Measurements from ENCODE around the gene MRPS11. TPM values are rescaled to one million over a fixed set of nuclear protein-coding genes. Genes with fewer than 3 reads are reported as not detected.

Gene MRPS11
- total and polyA plus RNA-seq, 2 of the 4 experiments (the other 2 are of a cell fraction) = 66.1 to 87.8 TPM

GRCh38 chr15:88493844-88494243 lies 26.3 kb downstream of the MRPS11 start:
- Histone ChIP-seq H3K23ac (ENCODE audit: low read depth, low read length) (no peak overlapping the region), H3K9ac (ENCODE audit: low read depth, low read length) (no peak overlapping the region), H2AK5ac (ENCODE audit: low read depth, low read length) (no peak overlapping the region), H2BK5ac (ENCODE audit: low read depth, low read length, poor library complexity, severe bottlenecking) (no peak overlapping the region), H3K18ac (ENCODE audit: low read depth, low read length) (no peak overlapping the region), H2BK20ac (ENCODE audit: low read depth, low read length) (no peak overlapping the region), H4K20me1 (ENCODE audit: insufficient read depth, low read length) (no peaks in the 10 kb centered on the region), H3K79me1 (ENCODE audit: low read depth in 1 of 2, low read length in 2 of 2) (no peaks in the 10 kb centered on the region), H3K27ac (ENCODE audit: insufficient read depth, low read length) (no peak overlapping the region), H4K5ac (ENCODE audit: low read depth, low read length) (no peak overlapping the region), H3K4ac (ENCODE audit: low read depth, low read length) (no peak overlapping the region), H2BK120ac (ENCODE audit: low read depth, low read length) (no peak overlapping the region), H3K4me3 (ENCODE audit: insufficient read depth, low read depth, low read length) (no peak overlapping the region), H3K14ac (replicated peaks; ENCODE audit: low read depth, low read length) (no peak overlapping the region), H3K56ac (ENCODE audit: extremely low read depth, insufficient read depth, low read length) (no peak overlapping the region), H2BK15ac (ENCODE audit: low read depth, low read length) (no peak overlapping the region), H3K36me3 (ENCODE audit: control insufficient read depth, insufficient read depth, low read length) (no peaks in the 10 kb centered on the region; the same call in 1 of the 2 replicates), H4K8ac (ENCODE audit: low read depth in 2 of 2, low read length in 2 of 2) (no peak overlapping the region), H3K27me3 (ENCODE audit: control insufficient read depth, insufficient read depth, low read length) (no peaks in the 10 kb centered on the region), H2AFZ (replicated peaks; ENCODE audit: low read length, poor library complexity) (no peak overlapping the region), H2AK9ac (replicated peaks; ENCODE audit: low read depth, low read length, poor library complexity) (no peak overlapping the region), H3K9me1 (ENCODE audit: insufficient read depth, low read length) (0 out of 2 replicates have a peak, but pooled peaks cover 3% of the 10 kb centered on the region), H3K9me3 (ENCODE audit: control insufficient read depth, insufficient read depth, low read length) (no peaks in the 10 kb centered on the region), H4K91ac (ENCODE audit: insufficient read depth, low read depth, low read length) (no peak overlapping the region), H3K4me1 (ENCODE audit: control insufficient read depth, insufficient read depth, low read length) (no peaks in the 10 kb centered on the region), H3K4me2 (ENCODE audit: low read depth, low read length) (no peak overlapping the region)
- ChIA-PET CTCF (no interaction called here), POLR2A (ENCODE audit: unreplicated experiment) (no interaction called here)
- no peak for ATAC-seq (ENCODE audit: low read depth)
- in situ Hi-C loops (cut with MboI; ENCODE audit: low sequenced_read_pairs) (loop anchor here (25.0 kb wide), 2 partner anchors 343 to 518 kb away; no protein-coding TSS in a partner anchor), intact Hi-C loops (cut with micrococcal nuclease) (no loop called here), dilution Hi-C loops (cut with HindIII; ENCODE audit: low sequenced_read_pairs, unreplicated experiment) (no loop called here)
- 55% methylated on average over 2 of the region's 10 CpGs; no CpG with 5 or more reads in 1 of the 2 experiments for WGBS, 2 experiments (ENCODE audit: extremely low coverage in 2 of 2, insufficient read length in 1 of 2)
- TF ChIP-seq RCOR1 (IDR thresholded peaks at IDR 0.05; ENCODE audit: insufficient replicate concordance, low read length) (no peak), MAFK (IDR thresholded peaks at IDR 0.05; ENCODE audit: low read depth, low read length) (no peak), CEBPB (IDR thresholded peaks at IDR 0.05; ENCODE audit: low read depth, low read length) (no peak), MXI1 (IDR thresholded peaks at IDR 0.05; ENCODE audit: borderline replicate concordance, low read depth, low read length) (no peak), NFE2L2 (IDR thresholded peaks at IDR 0.05; ENCODE audit: low read depth, low read length) (no peak), SMC3 (IDR thresholded peaks at IDR 0.05; ENCODE audit: low read depth, low read length) (no peak), RAD21 (IDR thresholded peaks at IDR 0.05; ENCODE audit: low read length) (no peak), CHD1 (IDR thresholded peaks at IDR 0.05; ENCODE audit: low read depth, low read length) (no peak), RFX5 (IDR thresholded peaks at IDR 0.05; ENCODE audit: low read depth, low read length) (no peak), FOS (IDR thresholded peaks at IDR 0.05; ENCODE audit: low read depth, low read length) (no peak), BHLHE40 (IDR thresholded peaks at IDR 0.05; ENCODE audit: low read depth, low read length) (no peak), POLR2A (IDR thresholded peaks at IDR 0.05; ENCODE audit: low read depth, low read length) (no peak), MAZ (IDR thresholded peaks at IDR 0.05; ENCODE audit: borderline replicate concordance, low read depth, low read length) (no peak)
- TF ChIP-seq, protein P1, sequence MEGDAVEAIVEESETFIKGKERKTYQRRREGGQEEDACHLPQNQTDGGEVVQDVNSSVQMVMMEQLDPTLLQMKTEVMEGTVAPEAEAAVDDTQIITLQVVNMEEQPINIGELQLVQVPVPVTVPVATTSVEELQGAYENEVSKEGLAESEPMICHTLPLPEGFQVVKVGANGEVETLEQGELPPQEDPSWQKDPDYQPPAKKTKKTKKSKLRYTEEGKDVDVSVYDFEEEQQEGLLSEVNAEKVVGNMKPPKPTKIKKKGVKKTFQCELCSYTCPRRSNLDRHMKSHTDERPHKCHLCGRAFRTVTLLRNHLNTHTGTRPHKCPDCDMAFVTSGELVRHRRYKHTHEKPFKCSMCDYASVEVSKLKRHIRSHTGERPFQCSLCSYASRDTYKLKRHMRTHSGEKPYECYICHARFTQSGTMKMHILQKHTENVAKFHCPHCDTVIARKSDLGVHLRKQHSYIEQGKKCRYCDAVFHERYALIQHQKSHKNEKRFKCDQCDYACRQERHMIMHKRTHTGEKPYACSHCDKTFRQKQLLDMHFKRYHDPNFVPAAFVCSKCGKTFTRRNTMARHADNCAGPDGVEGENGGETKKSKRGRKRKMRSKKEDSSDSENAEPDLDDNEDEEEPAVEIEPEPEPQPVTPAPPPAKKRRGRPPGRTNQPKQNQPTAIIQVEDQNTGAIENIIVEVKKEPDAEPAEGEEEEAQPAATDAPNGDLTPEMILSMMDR (conservative IDR thresholded peaks at IDR 0.05; ENCODE audit: low read depth, low read length) = no peak
- TF ChIP-seq, protein P2, sequence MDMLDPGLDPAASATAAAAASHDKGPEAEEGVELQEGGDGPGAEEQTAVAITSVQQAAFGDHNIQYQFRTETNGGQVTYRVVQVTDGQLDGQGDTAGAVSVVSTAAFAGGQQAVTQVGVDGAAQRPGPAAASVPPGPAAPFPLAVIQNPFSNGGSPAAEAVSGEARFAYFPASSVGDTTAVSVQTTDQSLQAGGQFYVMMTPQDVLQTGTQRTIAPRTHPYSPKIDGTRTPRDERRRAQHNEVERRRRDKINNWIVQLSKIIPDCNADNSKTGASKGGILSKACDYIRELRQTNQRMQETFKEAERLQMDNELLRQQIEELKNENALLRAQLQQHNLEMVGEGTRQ (IDR thresholded peaks at IDR 0.05; ENCODE audit: low read depth, low read length) = no peak
- TF ChIP-seq, protein P3, sequence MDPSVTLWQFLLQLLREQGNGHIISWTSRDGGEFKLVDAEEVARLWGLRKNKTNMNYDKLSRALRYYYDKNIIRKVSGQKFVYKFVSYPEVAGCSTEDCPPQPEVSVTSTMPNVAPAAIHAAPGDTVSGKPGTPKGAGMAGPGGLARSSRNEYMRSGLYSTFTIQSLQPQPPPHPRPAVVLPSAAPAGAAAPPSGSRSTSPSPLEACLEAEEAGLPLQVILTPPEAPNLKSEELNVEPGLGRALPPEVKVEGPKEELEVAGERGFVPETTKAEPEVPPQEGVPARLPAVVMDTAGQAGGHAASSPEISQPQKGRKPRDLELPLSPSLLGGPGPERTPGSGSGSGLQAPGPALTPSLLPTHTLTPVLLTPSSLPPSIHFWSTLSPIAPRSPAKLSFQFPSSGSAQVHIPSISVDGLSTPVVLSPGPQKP (IDR thresholded peaks at IDR 0.05; ENCODE audit: borderline replicate concordance, low read depth, low read length) = no peak
- no peak for DNase-seq
- no TSS peak for BruUV-seq (replicated peaks)

Data from IMR-90 (cell line).